CD4-positive, alpha-beta memory T cell (primary cell): ENCODE data around the gene SCUBE2. TPM values are rescaled to one million over a fixed set of nuclear protein-coding genes. Genes with fewer than 3 reads are reported as not detected.

ENCODE experiments used
- CTCF ChIA-PET: fragments of 350-600 bp; sonication (Branson Sonifier 250); formaldehyde crosslinking; loops from one replicate; lab custom pipeline; 2021; ENCODE audit warnings: inconsistent platforms; ENCODE audit not compliant: partially characterized antibody; lab: Charles Lee
- POLR2A ChIA-PET: fragments of 350-600 bp; sonication (Branson Sonifier 250); formaldehyde crosslinking; loops from one replicate; lab custom pipeline; 2021; ENCODE audit not compliant: partially characterized antibody; lab: Charles Lee
- DNase-seq, 5 donors: peaks; one replicate each; pipeline versions ENCODE4 v3.0.0 to v3.0.0-alpha.2; 2020 to 2022; ENCODE audit warnings: mixed read lengths in 1 of 5
- H3K27ac ChIP-seq: one replicate; pipeline ENCODE4 v1.7.0; 2013; ENCODE audit warnings: low read depth, low read length
- H3K27me3 ChIP-seq: 2 replicates; pipeline ENCODE4 v1.7.0; 2013; ENCODE audit warnings: mild to moderate bottlenecking, low read length, moderate library complexity; ENCODE audit not compliant: insufficient read depth
- H3K36me3 ChIP-seq: 2 replicates; pipeline ENCODE4 v1.7.0; 2013; ENCODE audit warnings: mild to moderate bottlenecking, low read length, moderate library complexity; ENCODE audit not compliant: insufficient read depth
- H3K4me1 ChIP-seq: 2 replicates; pipeline ENCODE4 v1.7.0; 2013; ENCODE audit warnings: mild to moderate bottlenecking, low read length, moderate library complexity; ENCODE audit not compliant: insufficient read depth
- H3K4me3 ChIP-seq, 2 donors: one replicate each; pipeline ENCODE4 v1.7.0; 2013; ENCODE audit warnings: low read length in 2 of 2, mild to moderate bottlenecking in 1 of 2
- H3K9me3 ChIP-seq, 2 donors: one replicate each; pipeline ENCODE4 v1.7.0; 2013; ENCODE audit warnings: low read length in 2 of 2, control low read depth in 1 of 2; ENCODE audit not compliant: control insufficient read depth in 1 of 2
- H3K27ac Mint-ChIP-seq, 7 donors: one replicate each; pipeline ENCODE4 v1.8.0; 2020 to 2021; ENCODE audit warnings: mixed read lengths in 7 of 7, mild to moderate bottlenecking in 6 of 7, inconsistent platforms in 3 of 7, moderate library complexity in 3 of 7
- H3K27me3 Mint-ChIP-seq, 2 donors: one replicate each; pipeline ENCODE4 v1.8.0; 2020 to 2021; ENCODE audit warnings: mixed read lengths in 2 of 2
- H3K36me3 Mint-ChIP-seq, 2 donors: one replicate each; pipeline ENCODE4 v1.8.0; 2020 to 2021; ENCODE audit warnings: mixed read lengths in 2 of 2, inconsistent platforms in 1 of 2, mild to moderate bottlenecking in 1 of 2
- H3K4me1 Mint-ChIP-seq, 4 donors: one replicate each; pipeline ENCODE4 v1.8.0; 2020 to 2021; ENCODE audit warnings: mixed read lengths in 4 of 4, mild to moderate bottlenecking in 1 of 4
- H3K4me3 Mint-ChIP-seq, 8 donors: one replicate each; pipeline ENCODE4 v1.8.0; 2020 to 2021; ENCODE audit warnings: mixed read lengths in 8 of 8, mild to moderate bottlenecking in 7 of 8, moderate library complexity in 6 of 8, inconsistent platforms in 3 of 8
- H3K9me3 Mint-ChIP-seq, 8 donors: one replicate each; pipeline ENCODE4 v1.8.0; 2020 to 2021; ENCODE audit warnings: mixed read lengths in 8 of 8, mild to moderate bottlenecking in 5 of 8, inconsistent platforms in 3 of 8, moderate library complexity in 1 of 8
- intact Hi-C: fragments of 100-400 bp; cut with micrococcal nuclease; formaldehyde crosslinking; loops from one replicate; pipeline ENCODE4 v1.15.1; 2023
- polyA plus RNA-seq, 2 donors: library from polyadenylated mRNA; unstranded; fragments of 300-500 nt; fragmentation: Illumina TruSeq; gene quantifications; one replicate each; pipeline ENCODE4 v1.2.3, GENCODE V29; 2021
- total RNA-seq, 2 experiments: library from RNA; stranded (reverse); gene quantifications; one replicate each; pipeline ENCODE4 v1.2.3, GENCODE V29; 2021

SCUBE2 gene
- total and polyA plus RNA-seq, 4 experiments from 2014 or later = 0.64 TPM; not detected in 3

GRCh38 chr11:9096427-9096826 lies 5.0 kb upstream of the SCUBE2 start:
- intact Hi-C loops = no loop called here
- Histone ChIP-seq H3K4me1 (no peaks in the 10 kb centered on the region), H3K4me3 (no peak overlapping the region), H3K27me3 (peaks cover 10% of the 10 kb centered on the region), H3K36me3 (no peaks in the 10 kb centered on the region), H3K9me3 (no peaks in the 10 kb centered on the region), H3K27ac (no peak overlapping the region)
- ChIA-PET CTCF (interaction anchor here (0.7 to 4.3 kb wide), 4 partner anchors 13 to 890 kb away, joined by 3 to 19 read pairs (median 4); no protein-coding TSS in a partner anchor), POLR2A (no interaction called here)
- peaks cover 0 to 2% (median 0%) of the 10 kb centered on the region in 8 donors for H3K9me3 Mint-ChIP-seq
- H3K4me3 Mint-ChIP-seq = peak overlapping the region in 1 of 8 donors; percentile 35
- H3K27ac Mint-ChIP-seq = no peak overlapping the region
- DNase-seq = no peak
- H3K27me3 Mint-ChIP-seq = peaks cover 30 to 39% of the 10 kb centered on the region in 2 donors
- peaks cover 0 to 3% of the 10 kb centered on the region in 2 donors for H3K36me3 Mint-ChIP-seq
- H3K4me1 Mint-ChIP-seq = peaks cover 3 to 7% (median 5%) of the 10 kb centered on the region in 4 donors

- intact Hi-C loops = no loop called here
- no peak overlapping the region for H3K27ac ChIP-seq
- H3K9me3 ChIP-seq = no peaks in the 10 kb centered on the region
- H3K4me3 ChIP-seq = no peak overlapping the region
- Mint-ChIP-seq H3K4me3 (no peak overlapping the region), H3K4me1 (peaks cover 4 to 10% (median 6%) of the 10 kb centered on the region in 4 donors), H3K27me3 (peaks cover 34 to 42% of the 10 kb centered on the region in 2 donors), H3K9me3 (peaks cover 0 to 2% (median 0%) of the 10 kb centered on the region in 8 donors), H3K36me3 (peaks cover 0 to 3% of the 10 kb centered on the region in 2 donors), H3K27ac (no peak overlapping the region)
- peaks cover 15% of the 10 kb centered on the region for H3K27me3 ChIP-seq
- no peaks in the 10 kb centered on the region for H3K4me1 ChIP-seq
- ChIA-PET CTCF (interaction anchor here (0.6 to 4.3 kb wide), 5 partner anchors 12 to 1488 kb away, joined by 3 to 19 read pairs (median 4); no protein-coding TSS in a partner anchor), POLR2A (no interaction called here)
- no peak for DNase-seq
- H3K36me3 ChIP-seq = no peaks in the 10 kb centered on the region
Observed at GRCh38 chr11:9095421-9095820, 4.0 kb upstream of the SCUBE2 start.

- H3K27me3 Mint-ChIP-seq = peaks cover 38 to 46% of the 10 kb centered on the region in 2 donors
- no peak overlapping the region for H3K4me3 Mint-ChIP-seq
- peaks cover 0 to 3% of the 10 kb centered on the region in 2 donors for H3K36me3 Mint-ChIP-seq
- H3K9me3 ChIP-seq = no peaks in the 10 kb centered on the region
- H3K27ac Mint-ChIP-seq = no peak overlapping the region
- peaks cover 0 to 3% (median 0%) of the 10 kb centered on the region in 8 donors for H3K9me3 Mint-ChIP-seq
- DNase-seq = no peak
- POLR2A ChIA-PET = no interaction called here
- no peaks in the 10 kb centered on the region for H3K4me1 ChIP-seq
- H3K27ac ChIP-seq = no peak overlapping the region
- intact Hi-C loops = no loop called here
- H3K4me1 Mint-ChIP-seq = peaks cover 4 to 10% (median 6%) of the 10 kb centered on the region in 4 donors
- no peaks in the 10 kb centered on the region for H3K36me3 ChIP-seq
- no peak overlapping the region for H3K4me3 ChIP-seq
- peaks cover 15% of the 10 kb centered on the region for H3K27me3 ChIP-seq
- CTCF ChIA-PET = interaction anchor here (1.9 to 4.3 kb wide), 2 partner anchors 44 to 78 kb away, joined by 4 to 19 read pairs; no protein-coding TSS in a partner anchor
Observed at GRCh38 chr11:9094420-9094819, 3.0 kb upstream of the SCUBE2 start.

- Mint-ChIP-seq H3K9me3 (peaks cover 0 to 3% (median 0%) of the 10 kb centered on the region in 8 donors), H3K36me3 (peaks cover 0 to 3% of the 10 kb centered on the region in 2 donors), H3K4me3 (peak overlapping the region in 4 of 8 donors; percentile 36 to 59 (median 44)), H3K4me1 (peaks cover 4 to 10% (median 6%) of the 10 kb centered on the region in 4 donors), H3K27ac (no peak overlapping the region), H3K27me3 (peaks cover 43 to 58% of the 10 kb centered on the region in 2 donors)
- Histone ChIP-seq H3K27ac (no peak overlapping the region), H3K4me3 (no peak overlapping the region), H3K27me3 (peaks cover 15% of the 10 kb centered on the region), H3K36me3 (no peaks in the 10 kb centered on the region), H3K4me1 (no peaks in the 10 kb centered on the region), H3K9me3 (no peaks in the 10 kb centered on the region)
- no peak for DNase-seq
- ChIA-PET CTCF (interaction anchor here (0.9 to 4.3 kb wide), 2 partner anchors 17 to 45 kb away, joined by 3 to 19 read pairs; no protein-coding TSS in a partner anchor), POLR2A (no interaction called here)
- intact Hi-C loops = no loop called here
Observed at GRCh38 chr11:9092853-9093778, 1.7 kb upstream of the SCUBE2 start.

GRCh38 chr11:9092072-9092471 lies 673 bp upstream of the SCUBE2 start:
- no peak overlapping the region for H3K27ac ChIP-seq
- no peaks in the 10 kb centered on the region for H3K36me3 ChIP-seq
- Mint-ChIP-seq H3K4me3 (peak overlapping the region in 7 of 8 donors; percentile 10 to 71 (median 23)), H3K27ac (no peak overlapping the region), H3K9me3 (peaks cover 0 to 3% (median 0%) of the 10 kb centered on the region in 8 donors), H3K27me3 (peaks cover 44 to 62% of the 10 kb centered on the region in 2 donors), H3K36me3 (peaks cover 0 to 3% of the 10 kb centered on the region in 2 donors), H3K4me1 (peaks cover 4 to 10% (median 6%) of the 10 kb centered on the region in 4 donors)
- no peak for DNase-seq
- intact Hi-C loops = no loop called here
- no peaks in the 10 kb centered on the region for H3K9me3 ChIP-seq
- H3K27me3 ChIP-seq = peaks cover 15% of the 10 kb centered on the region
- ChIA-PET POLR2A (no interaction called here), CTCF (interaction anchor here (4.3 kb wide), 1 partner anchor 46 kb away, joined by 19 read pairs; no protein-coding TSS in a partner anchor)
- no peak overlapping the region for H3K4me3 ChIP-seq
- no peaks in the 10 kb centered on the region for H3K4me1 ChIP-seq

GRCh38 chr11:9090488-9091043 lies 833 bp downstream of the SCUBE2 start:
- H3K4me1 Mint-ChIP-seq = peaks cover 4 to 10% (median 6%) of the 10 kb centered on the region in 4 donors
- H3K36me3 Mint-ChIP-seq = peaks cover 0 to 3% of the 10 kb centered on the region in 2 donors
- Histone ChIP-seq H3K36me3 (no peaks in the 10 kb centered on the region), H3K27ac (no peak overlapping the region), H3K4me1 (no peaks in the 10 kb centered on the region), H3K9me3 (no peaks in the 10 kb centered on the region), H3K27me3 (peaks cover 15% of the 10 kb centered on the region), H3K4me3 (no peak overlapping the region)
- peaks cover 43 to 59% of the 10 kb centered on the region in 2 donors for H3K27me3 Mint-ChIP-seq
- ChIA-PET POLR2A (no interaction called here), CTCF (no interaction called here)
- peaks cover 0 to 3% (median 0%) of the 10 kb centered on the region in 8 donors for H3K9me3 Mint-ChIP-seq
- intact Hi-C loops = no loop called here
- DNase-seq = no peak
- no peak overlapping the region for H3K27ac Mint-ChIP-seq
- peak overlapping the region; percentile 31 to 73 (median 62) for H3K4me3 Mint-ChIP-seq
